ENCODE results near the gene ABCF2.

The ABCF2 gene

GRCh38 chr7:151240942-151241754 is 14.1 kb upstream of the ABCF2 start:
- no peak for DNase-seq

GRCh38 chr7:151240536-151240935 is 13.5 kb upstream of the ABCF2 start:
- DNase-seq = no peak

GRCh38 chr7:151239837-151240459 is 12.9 kb upstream of the ABCF2 start:
- no peak for DNase-seq

GRCh38 chr7:151238924-151239836 is 12.2 kb upstream of the ABCF2 start:
- no peak for DNase-seq

- no peak for DNase-seq
Observed at GRCh38 chr7:151238190-151238810, 11.3 kb upstream of the ABCF2 start.

GRCh38 chr7:151237244-151238189 is 10.5 kb upstream of the ABCF2 start:
- DNase-seq = no peak

GRCh38 chr7:151236406-151236805 is 9.4 kb upstream of the ABCF2 start:
- no peak for DNase-seq

- DNase-seq = no peak
Observed at GRCh38 chr7:151235091-151235787, 8.2 kb upstream of the ABCF2 start.

GRCh38 chr7:151233804-151234203 is 6.8 kb upstream of the ABCF2 start:
- no peak for DNase-seq

GRCh38 chr7:151232917-151233701 is 6.1 kb upstream of the ABCF2 start:
- no peak for DNase-seq

- DNase-seq = peak; percentile 93
Observed at GRCh38 chr7:151232091-151232916, 5.3 kb upstream of the ABCF2 start, which contains the start of gene CHPF2. Gene CHPF2 (plus strand): TSS chr7:151232483. CDS start chr7:151234012, 1,529 bp downstream.

- DNase-seq = no peak
Observed at GRCh38 chr7:151231080-151231479, 4.1 kb upstream of the ABCF2 start.

GRCh38 chr7:151229249-151229648 is 2.2 kb upstream of the ABCF2 start:
- no peak for DNase-seq

GRCh38 chr7:151228024-151228866 is 1.2 kb upstream of the ABCF2 start:
- DNase-seq = no peak

- DNase-seq = no peak
Observed at GRCh38 chr7:151226560-151226874, 488 bp downstream of the ABCF2 start.

- no peak for DNase-seq
Observed at GRCh38 chr7:151225948-151226510, 976 bp downstream of the ABCF2 start.

GRCh38 chr7:151223728-151224127 is 3.3 kb downstream of the ABCF2 start:
- DNase-seq = no peak

GRCh38 chr7:151218170-151218569 is 8.8 kb downstream of the ABCF2 start:
- DNase-seq = no peak
